ENCODE measurements around the gene PTPRG. TPM values are rescaled to one million over a fixed set of nuclear protein-coding genes. Genes with fewer than 3 reads are reported as not detected.
"Not testable (repeated sequence)": the region's sequence is repeated elsewhere in the genome, so short reads cannot be mapped to it uniquely, and the experiment has no call there.

PTPRG gene
- polyA plus RNA-seq, 3 donors, result 76.9 to 94.9 (median 92.1) TPM

DNA sequence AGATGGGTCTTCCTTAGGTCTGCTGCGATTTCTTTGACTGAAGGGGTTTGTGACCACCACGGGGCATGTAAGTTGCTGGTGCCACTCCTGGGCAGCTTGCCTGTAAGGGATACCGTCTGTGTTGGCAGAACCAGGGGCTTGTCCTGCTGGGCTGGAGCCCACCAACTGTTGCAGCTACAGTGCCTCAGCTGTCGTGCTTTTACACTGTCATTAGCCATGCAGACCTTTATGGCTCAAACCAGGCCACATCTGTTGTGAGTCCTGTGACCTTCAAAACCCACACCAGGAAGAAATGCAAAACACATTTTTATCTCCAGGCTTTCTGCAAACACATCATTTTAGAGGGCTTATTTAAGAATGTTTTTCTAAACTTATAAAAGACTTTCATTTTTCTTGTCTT, 168.7 kb downstream of the PTPRG start:
- no peak for DNase-seq (ENCODE audit: extremely low read depth in 1 of 11, low read depth in 9 of 11, low spot score in 4 of 11)

GRCh38 chr3:61730577-61731231, 169.3 kb downstream of the PTPRG start:
- no peak for DNase-seq (ENCODE audit: extremely low read depth in 1 of 11, low read depth in 9 of 11, low spot score in 4 of 11)

DNA sequence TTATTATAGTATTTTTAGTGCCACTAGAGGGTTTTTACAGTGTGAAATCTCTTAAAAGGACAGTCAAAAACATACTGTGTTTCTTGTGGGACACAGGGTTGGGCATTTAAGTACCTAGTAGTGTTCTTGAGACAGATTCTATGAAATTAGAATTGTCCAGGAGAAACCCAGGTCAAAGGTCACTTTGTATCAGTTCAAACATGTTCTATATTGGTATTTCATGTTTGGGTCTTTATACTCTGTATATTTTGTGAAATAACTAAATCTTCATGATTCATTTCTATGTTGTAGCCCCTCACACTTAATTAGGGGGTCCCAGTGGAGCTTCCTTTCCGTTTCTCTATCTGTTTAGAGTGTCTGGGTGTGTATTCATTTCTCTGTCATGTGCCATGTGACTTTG, 171.6 kb downstream of the PTPRG start:
- no peak for DNase-seq (ENCODE audit: extremely low read depth in 1 of 11, low read depth in 9 of 11, low spot score in 4 of 11)

DNA sequence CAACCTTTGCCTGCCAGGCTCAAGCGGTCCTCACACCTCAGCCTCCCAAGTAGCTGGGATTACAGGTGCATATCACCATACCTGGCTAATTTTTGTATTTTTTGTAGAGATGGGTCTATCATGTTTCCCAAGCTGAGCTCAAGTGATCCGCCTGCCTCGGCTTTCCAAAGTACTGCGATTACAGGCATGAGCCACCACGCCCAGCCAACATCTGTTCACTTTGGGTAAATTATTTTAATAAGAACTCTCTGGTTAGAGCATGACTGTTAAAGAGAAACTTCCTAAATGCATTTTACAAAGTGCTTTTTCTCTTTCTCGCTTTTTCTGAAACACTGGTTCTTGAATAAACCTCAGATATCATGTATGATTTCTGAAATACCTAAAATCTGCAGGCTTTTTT, 172.5 kb downstream of the PTPRG start:
- no peak for DNase-seq (ENCODE audit: extremely low read depth in 1 of 11, low read depth in 9 of 11, low spot score in 4 of 11)

DNA sequence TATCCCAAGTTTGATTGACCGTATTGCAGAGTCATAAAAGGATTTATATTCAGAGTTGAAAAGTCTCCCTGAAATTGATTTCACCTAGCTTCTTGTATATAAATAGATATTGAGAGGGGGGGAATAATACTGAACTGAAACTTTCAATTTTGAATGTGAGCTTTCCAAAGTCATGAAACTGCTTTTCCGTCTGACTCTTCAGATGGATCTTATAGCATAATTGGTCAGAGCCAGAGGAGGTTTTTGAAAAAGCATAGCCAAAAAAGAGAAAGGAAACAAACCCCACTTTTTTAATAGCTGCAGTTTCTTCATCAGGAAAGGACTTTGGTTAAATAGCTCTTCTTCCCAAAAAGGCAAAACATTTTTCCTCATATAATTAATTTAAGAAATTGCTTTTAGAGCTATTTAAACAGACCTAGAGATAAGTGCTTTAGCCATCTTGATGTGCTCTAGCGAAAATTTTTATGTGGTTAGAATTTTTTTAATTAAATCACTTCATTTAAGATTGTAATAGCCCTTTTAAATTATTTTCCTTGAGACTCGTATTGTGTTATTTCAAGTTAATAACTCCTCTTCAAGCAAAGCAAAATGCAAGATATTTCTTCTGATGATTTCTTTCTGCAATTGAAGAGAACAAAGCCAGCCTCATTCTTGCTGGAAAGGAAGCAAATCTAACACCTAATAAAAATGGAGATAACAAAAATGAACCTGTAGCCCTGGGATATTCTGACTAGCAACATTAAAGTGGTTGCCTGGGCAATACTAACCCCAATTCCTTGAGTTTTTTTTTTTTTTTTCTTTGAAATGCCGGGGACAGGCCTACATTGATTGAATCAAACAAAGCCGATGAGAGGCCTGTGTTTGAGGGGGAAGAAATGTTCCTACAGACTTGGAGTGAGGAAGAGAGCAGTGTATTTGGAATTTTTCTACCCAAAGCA, 173.6 kb downstream of the PTPRG start:
- no peak for DNase-seq (ENCODE audit: extremely low read depth in 1 of 11, low read depth in 9 of 11, low spot score in 4 of 11)

DNA sequence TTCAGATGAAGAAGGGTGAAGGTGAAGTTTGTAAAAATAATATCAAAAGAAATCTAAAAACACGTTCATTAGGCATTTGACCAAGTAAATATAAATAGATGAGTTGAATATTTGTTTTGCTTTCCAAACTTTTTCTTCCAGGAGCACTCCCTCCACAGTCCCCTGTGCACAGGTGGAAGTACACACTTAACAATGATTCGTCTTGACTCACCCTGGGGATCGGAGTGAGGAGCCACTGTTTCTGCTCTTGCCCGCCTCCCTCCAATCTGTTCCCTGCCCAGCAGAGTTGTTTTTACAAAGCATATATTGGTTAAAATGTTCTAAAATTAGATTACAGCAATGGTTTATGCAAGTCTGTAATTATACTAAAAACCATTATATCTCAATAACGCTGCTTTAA, 175.1 kb downstream of the PTPRG start:
- DNase-seq (ENCODE audit: extremely low read depth in 1 of 11, low read depth in 9 of 11, low spot score in 4 of 11), result no peak

DNA sequence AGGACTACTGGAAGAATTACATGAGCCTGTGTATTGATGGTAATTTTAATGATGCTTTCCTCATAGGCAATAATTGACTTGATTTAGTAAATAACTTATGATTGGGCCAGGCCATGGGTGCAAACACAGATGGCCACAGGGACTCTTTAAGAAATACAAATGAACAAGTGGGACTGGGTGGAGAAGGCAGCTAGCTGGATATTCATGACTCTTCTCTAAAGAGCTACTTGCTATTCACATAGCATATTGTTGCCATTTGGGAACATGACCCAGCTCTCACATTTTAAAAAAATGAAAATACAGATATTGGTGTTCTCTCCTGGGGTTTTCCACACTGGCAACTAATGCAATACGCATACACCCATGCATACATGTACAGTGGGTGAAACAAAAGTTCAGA, 178.3 kb downstream of the PTPRG start:
- no peak for DNase-seq (ENCODE audit: extremely low read depth in 1 of 11, low read depth in 9 of 11, low spot score in 4 of 11)

DNA sequence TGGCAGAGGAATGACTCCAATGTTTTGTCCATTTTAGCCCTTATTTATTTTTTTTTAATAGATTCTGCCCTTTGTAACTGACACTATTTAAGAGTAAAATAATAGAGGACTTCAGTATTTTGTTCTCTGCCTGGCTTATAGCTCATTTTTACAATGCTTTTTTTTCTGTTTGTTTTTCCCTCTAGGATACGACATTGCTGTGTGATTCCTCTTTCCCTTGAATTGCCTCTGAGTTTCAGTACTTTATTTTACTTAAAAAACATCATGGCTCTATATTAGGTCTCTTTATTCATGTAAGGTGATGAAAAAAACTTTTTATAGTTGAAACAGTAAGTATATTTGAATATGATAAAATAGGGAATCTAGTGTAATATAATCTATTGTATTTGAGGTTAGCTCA, 179.1 kb downstream of the PTPRG start:
- no peak for DNase-seq (ENCODE audit: extremely low read depth in 1 of 11, low read depth in 9 of 11, low spot score in 4 of 11)

GRCh38 chr3:61741551-61741950, 180.2 kb downstream of the PTPRG start:
- no peak for DNase-seq (ENCODE audit: extremely low read depth in 1 of 11, low read depth in 9 of 11, low spot score in 4 of 11)

- DNase-seq (ENCODE audit: extremely low read depth in 1 of 11, low read depth in 9 of 11, low spot score in 4 of 11), result no peak
Measured at GRCh38 chr3:61742006-61742405, 180.6 kb downstream of the PTPRG start.

GRCh38 chr3:61743067-61743466, 181.7 kb downstream of the PTPRG start:
- no peak for DNase-seq (ENCODE audit: extremely low read depth in 1 of 11, low read depth in 9 of 11, low spot score in 4 of 11)

DNA sequence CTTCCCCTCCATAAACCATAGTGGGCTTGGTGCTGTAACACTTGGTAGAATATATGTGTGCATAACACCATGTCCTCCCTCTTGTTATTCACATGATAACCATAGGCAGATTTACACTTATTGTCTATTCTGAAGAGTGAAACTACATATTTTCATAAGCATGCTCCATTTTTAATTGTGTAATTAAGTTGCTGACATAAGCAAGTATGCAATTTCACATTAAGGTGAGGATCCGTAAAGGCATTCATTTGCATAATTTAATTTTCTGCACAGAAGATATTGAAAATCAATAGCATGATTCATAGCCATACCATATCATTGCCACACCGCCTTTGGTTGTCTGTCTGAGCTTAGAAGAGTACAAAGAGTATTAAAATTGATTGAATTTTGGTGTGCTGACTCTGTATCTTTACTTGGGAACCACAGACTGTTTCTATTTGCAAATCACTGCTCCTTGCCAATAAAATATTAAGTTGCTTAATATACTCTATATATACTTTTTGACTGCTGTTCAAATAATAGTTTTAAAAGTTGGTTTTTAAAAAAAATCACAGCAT, 182.4 kb downstream of the PTPRG start:
- no peak for DNase-seq (ENCODE audit: extremely low read depth in 1 of 11, low read depth in 9 of 11, low spot score in 4 of 11)

GRCh38 chr3:61748288-61748687, 186.9 kb downstream of the PTPRG start:
- no peak for DNase-seq (ENCODE audit: extremely low read depth in 1 of 11, low read depth in 9 of 11, low spot score in 4 of 11)

GRCh38 chr3:61750766-61751165, 189.4 kb downstream of the PTPRG start:
- DNase-seq (ENCODE audit: extremely low read depth in 1 of 11, low read depth in 9 of 11, low spot score in 4 of 11), result no peak

DNA sequence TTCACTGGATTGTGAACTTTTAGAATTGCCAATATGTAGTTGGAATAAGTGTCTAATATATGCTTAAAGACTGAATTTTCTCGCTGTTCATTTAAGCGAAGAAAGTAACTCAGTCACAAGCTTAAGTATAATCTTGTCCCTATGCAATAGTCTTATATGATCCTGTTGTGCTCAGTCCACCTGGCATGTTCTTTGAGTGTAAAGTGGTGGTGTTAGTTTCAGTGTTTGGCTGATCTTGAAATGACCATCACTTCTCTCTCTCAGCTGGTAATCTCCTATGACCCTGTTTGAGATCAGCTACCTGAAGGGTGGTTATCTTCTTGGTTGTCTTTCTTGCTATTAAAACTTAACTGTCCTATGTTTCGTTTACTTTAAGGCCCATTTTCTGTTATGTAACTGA, 197.5 kb downstream of the PTPRG start:
- no peak for DNase-seq (ENCODE audit: extremely low read depth in 1 of 11, low read depth in 9 of 11, low spot score in 4 of 11)

DNA sequence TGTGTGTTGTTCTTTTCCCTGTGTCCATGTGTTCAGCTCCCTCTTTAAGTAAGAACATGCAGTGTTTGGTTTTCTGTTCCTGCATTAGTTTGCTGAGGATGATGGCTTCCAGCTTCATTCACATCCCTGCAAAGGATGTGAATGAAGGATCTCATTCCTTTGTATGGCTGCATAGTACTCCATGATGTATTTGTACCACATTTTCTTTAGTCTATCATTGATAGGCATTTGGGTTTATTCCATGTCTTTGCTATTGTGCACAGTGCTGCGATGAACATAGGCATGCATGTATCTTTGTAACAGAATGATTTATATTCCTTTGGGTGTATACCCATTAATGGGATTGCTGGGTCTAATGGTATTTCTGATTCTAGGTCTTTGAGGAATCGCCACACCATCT, 199.4 kb downstream of the PTPRG start:
- not testable (repeated sequence) for DNase-seq (ENCODE audit: extremely low read depth in 1 of 11, low read depth in 9 of 11, low spot score in 4 of 11)

DNA sequence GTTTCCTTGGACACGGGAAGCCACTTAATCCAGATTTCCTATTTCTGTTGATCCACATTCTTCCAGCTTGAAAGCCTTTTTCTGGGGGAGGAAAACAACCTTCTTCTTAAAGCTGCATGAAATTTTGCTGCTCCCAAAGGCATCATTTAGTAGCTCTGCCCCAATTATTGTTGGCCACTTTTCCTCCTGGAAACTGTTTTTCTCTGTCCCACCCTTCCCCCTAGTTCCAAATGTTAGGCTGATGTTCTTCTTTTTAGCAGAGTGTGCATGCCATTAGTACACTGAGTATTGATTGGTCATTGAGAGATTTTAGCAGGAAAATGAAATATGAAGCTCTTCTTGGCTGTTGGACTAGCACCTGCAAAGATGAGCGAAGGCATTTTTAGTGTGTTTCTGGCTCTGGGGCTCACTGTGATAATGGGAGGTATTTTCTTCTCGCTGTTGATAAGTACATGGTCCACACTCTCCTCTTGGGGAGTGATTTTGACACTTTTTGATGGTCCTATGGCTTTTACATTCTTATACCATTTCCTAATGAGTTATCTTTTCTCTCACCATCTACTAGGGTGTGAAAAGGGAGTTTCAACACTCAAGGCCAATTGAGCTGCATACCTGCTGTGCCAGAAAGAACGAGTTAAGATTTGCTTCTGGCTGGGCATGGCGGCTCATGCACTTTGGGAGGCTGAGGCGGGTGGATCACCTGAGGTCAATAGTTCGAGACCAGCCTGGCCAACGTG, 200.5 kb downstream of the PTPRG start:
- DNase-seq (ENCODE audit: extremely low read depth in 1 of 11, low read depth in 9 of 11, low spot score in 4 of 11), result no peak

- no peak for DNase-seq (ENCODE audit: extremely low read depth in 1 of 11, low read depth in 9 of 11, low spot score in 4 of 11)
Measured at GRCh38 chr3:61765157-61765876, 203.9 kb downstream of the PTPRG start.

All from renal cortex interstitium (tissue), 11 donors.